RCC 7860 (cell line): Measurements from ENCODE around the gene TMEM242.
"Not testable (repeated sequence)": the region's sequence is repeated elsewhere in the genome, so short reads cannot be mapped to it uniquely, and the experiment has no call there.

Source experiments
- DNase-seq: peaks from one replicate; pipeline ENCODE4 v3.0.0-alpha.2; 2015; ENCODE audit warnings: low spot score
- FAIRE-seq: peaks from 2 replicates; lab custom pipeline; 2012; peaks lifted over from hg19 to GRCh38; lab: Jason Lieb, UNC

Gene TMEM242

DNA sequence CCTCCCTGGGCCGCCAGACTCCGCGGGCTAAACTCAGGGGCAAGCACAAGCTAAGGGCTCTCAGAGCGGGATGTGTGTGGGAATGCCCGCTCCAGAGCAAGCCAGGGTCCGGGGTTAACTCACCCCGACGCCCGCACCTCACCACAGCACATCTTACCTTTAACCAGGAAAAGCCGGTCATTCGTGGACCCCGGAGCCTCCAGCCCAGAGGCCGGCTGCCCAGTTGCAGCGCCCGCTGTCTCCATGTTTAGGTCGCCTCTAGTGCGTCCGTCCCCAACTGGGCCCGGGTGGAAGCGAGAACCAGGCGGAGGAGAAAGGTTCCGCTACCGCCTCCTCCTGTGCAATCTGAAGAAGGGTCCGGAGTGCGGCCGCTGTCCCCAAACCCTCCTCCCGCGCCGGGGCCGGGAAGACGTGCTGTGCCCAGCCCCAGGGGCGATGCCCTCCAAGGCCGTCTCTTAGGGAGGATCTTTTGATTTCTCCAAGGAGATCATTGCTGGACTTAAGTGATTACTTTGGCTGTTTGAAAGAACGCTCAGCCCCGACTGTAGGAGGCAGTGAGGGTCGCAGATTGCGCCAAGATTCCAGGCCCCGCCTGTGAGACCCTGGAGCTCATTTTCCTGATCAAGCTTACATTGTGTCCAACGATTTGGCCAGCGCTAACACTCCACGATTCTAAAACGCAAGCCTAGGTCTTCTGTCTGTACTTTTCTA lies at the start of gene TMEM242:
TMEM242 (minus strand) TSS at position 265 of the 711 bp plus-strand sequence; CDS start at position 245, 20 bp downstream.
- FAIRE-seq (no peak), DNase-seq (peak; percentile 73)

- FAIRE-seq, result no peak
- no peak for DNase-seq
These were observed 49.4 kb upstream of the TMEM242 start for GRCh38 chr6:157372501-157373280.

- DNase-seq, result no peak
- FAIRE-seq, result no peak
These were observed 47.4 kb upstream of the TMEM242 start for GRCh38 chr6:157370755-157371154.

DNA sequence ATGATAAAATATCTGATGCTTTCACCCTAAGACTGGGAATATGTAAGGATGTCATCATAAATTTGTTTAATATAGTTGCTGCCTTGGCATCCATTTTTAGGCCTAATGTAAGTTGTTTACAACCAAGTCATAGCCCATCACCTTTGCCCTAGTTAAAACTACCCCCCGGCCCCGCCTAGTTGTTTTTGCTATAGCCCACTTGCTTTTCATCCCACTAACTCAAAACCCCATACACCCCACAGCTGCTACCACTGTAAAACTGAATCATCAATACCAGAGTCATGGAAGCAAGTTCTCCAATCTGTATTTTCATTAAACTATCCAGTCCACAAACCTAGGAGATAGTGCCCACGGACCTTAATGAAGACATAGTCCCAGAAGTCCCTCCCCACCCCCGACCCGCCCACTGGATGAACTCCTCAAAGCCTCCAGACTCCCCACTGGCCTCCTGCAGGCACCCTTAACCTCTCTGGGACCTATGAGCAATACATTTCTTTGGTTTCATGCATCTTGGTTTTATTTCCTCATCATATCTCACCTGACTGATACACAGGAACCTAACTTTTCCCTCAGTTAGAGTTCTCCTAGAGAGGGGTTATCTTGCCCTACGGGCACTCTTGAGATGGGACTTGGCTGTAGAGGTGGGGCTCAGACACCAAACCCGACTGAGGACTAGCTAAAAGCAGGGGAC lies 45.2 kb upstream of the TMEM242 start:
- no peak for DNase-seq

DNA sequence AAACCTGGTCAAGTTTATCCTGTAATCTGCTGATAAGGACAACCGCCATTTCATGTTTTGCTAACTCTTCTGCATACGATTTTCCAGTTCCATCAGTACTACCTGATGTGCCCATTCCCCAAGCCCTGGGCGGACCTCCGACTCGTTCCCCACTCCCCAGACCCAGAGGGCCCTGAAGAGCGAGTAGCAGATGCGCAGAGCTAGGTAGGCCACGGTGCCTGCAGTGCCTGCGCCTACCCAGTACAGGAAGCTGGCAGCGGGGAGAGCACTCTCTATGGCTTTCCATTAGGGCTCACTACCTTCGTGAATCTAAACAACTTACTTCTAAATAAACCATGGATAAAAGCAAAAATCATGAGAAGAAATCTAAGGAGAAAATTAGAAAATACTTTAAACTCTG lies 43.3 kb upstream of the TMEM242 start:
- DNase-seq, result no peak
- no peak for FAIRE-seq

More for the DNA sequence above, 45.2 kb upstream of the TMEM242 start:
- no peak for FAIRE-seq

DNA sequence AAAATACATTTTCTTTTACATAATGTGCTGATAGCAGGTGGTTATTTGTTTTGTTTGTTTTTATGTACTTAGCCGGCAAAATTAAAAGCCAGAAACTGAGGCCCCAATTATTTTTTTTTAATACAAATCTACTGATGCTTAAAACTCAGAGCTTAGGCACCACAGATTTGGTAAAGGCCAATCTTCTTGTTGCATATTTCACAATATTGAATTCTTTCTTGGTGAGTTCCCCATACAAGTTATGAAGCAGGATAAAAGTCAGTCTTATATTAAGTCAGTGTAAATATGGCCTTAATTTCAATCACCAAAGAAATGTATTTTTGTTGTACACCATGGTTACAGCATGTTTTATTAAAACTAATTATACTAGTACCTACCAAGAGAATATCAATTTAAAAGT lies 41.4 kb upstream of the TMEM242 start:
- FAIRE-seq (no peak), DNase-seq (no peak)

GRCh38 chr6:157361886-157362285 lies 38.6 kb upstream of the TMEM242 start:
- no peak for FAIRE-seq

GRCh38 chr6:157358287-157358686 lies 35.0 kb upstream of the TMEM242 start:
- FAIRE-seq, result no peak
- no peak for DNase-seq

More at GRCh38 chr6:157361886-157362285, 38.6 kb upstream of the TMEM242 start:
- DNase-seq, result no peak

- FAIRE-seq (no peak), DNase-seq (no peak)
These were observed 23.1 kb upstream of the TMEM242 start for GRCh38 chr6:157346373-157346772.

GRCh38 chr6:157343732-157344131 lies 20.4 kb upstream of the TMEM242 start:
- FAIRE-seq, result no peak
- DNase-seq, result no peak

DNA sequence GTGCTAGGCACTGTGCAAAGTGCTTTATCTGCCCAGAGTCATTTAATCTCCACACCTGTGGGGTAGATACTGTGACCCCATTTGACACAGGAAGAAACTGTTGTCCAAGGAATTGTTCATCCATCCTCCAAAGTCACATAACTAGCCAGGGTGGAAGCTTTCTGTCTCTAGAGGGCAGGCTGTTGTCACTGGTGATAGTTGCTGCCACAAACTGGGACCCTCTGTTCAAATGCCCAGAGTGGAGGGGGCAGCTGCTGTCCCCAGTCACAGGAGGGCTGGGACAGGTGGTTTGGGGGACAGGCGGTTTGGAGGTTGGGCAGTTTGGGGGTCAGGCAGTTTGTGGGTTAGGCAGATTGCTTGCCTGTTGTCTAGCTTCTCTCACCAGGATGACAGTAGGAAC lies 16.1 kb upstream of the TMEM242 start:
- no peak for DNase-seq
- FAIRE-seq, result no peak

- DNase-seq (no peak), FAIRE-seq (no peak)
These were observed 14.4 kb upstream of the TMEM242 start for GRCh38 chr6:157337751-157338150.

DNA sequence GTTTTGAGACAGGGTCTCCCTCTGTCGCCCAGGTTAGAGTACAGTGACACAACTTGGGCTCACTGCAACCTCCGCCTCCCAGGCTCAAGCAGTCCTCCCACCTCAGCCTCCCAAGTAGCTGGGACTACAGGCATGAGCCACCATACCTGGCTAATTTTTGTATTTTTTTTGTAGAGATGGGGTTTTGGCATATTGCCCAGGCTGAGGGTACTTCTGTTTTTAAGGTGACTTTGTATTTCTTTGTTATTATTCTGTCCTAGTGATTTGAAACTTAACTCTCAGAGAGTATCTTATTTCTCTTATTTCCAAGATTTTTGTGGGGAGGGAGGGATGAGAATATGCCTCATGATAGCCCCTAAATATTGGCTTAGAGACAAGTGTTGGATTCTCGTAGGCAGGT lies 14.0 kb upstream of the TMEM242 start:
- not testable (repeated sequence) for DNase-seq, FAIRE-seq

DNA sequence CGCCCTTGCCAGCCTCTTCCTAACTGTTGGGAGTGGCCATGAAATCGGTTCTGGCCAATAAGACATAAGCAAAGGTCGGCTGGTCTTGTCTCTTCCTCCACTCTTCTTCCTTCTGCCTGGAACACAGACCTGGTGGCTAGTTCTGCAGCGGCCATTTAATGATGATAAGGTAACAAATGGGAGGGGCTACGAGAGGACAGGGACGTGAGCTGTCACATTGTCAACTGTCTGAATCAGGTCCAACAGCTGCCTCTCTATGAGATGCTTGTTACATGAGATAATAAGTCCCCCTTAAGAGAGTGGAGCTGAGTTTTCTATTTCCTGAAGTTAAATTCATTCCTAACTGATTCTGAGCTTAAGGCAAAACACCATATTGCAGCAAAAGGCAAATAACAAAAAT lies 12.5 kb upstream of the TMEM242 start:
- DNase-seq (no peak), FAIRE-seq (no peak)

GRCh38 chr6:157333956-157334355 lies 10.6 kb upstream of the TMEM242 start:
- FAIRE-seq, result no peak
- no peak for DNase-seq

DNA sequence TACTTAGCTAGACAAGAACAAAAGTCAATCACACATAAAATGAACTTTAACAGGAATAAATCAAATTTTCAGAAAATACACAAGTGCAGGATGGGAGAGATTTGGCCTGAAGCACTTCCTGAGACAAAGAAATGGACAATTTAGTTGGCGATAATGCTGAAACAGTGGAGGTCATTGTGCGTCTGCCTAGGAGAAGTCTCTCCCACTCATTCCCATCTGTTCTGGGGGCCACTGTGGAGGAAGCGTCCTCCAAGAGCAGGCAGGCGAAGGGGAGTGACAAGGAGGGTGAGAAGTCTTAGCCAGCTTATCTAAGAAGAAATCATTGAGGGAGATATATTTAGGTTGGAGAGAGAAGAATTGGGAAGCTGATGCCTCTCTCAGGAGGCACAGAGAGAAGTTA lies 10.2 kb upstream of the TMEM242 start:
- FAIRE-seq (no peak), DNase-seq (no peak)

GRCh38 chr6:157332813-157333212 lies 9.5 kb upstream of the TMEM242 start:
- FAIRE-seq (no peak), DNase-seq (no peak)

DNA sequence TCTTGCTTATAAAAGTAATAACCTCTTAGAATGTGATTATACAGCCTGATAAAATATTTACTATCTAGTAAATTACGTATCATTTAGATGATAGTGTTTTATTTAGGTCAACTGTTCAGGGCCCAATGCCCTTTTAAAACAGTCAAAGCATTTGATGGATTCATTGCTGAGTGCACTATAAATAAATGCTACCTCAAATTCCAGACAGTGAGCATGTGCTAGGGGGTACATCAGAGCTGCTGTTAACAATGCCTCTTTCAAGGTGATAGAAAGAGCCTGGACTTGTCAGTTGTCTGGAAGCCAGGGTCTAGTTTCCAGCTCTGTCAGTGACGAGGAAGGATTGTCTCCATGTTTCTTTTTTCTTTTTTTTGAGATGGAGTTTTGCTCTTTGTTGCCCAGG lies 7.5 kb upstream of the TMEM242 start:
- no peak for DNase-seq
- no peak for FAIRE-seq

GRCh38 chr6:157329829-157330228 lies 6.5 kb upstream of the TMEM242 start:
- peak; percentile 22 for DNase-seq
- FAIRE-seq, result no peak

GRCh38 chr6:157328108-157328692 lies 4.9 kb upstream of the TMEM242 start:
- no peak for FAIRE-seq
- DNase-seq, result no peak

GRCh38 chr6:157326979-157327378 lies 3.7 kb upstream of the TMEM242 start:
- no peak for FAIRE-seq
- no peak for DNase-seq
